ENCODE measurements around the gene PNLIPRP1.

Gene PNLIPRP1

DNA sequence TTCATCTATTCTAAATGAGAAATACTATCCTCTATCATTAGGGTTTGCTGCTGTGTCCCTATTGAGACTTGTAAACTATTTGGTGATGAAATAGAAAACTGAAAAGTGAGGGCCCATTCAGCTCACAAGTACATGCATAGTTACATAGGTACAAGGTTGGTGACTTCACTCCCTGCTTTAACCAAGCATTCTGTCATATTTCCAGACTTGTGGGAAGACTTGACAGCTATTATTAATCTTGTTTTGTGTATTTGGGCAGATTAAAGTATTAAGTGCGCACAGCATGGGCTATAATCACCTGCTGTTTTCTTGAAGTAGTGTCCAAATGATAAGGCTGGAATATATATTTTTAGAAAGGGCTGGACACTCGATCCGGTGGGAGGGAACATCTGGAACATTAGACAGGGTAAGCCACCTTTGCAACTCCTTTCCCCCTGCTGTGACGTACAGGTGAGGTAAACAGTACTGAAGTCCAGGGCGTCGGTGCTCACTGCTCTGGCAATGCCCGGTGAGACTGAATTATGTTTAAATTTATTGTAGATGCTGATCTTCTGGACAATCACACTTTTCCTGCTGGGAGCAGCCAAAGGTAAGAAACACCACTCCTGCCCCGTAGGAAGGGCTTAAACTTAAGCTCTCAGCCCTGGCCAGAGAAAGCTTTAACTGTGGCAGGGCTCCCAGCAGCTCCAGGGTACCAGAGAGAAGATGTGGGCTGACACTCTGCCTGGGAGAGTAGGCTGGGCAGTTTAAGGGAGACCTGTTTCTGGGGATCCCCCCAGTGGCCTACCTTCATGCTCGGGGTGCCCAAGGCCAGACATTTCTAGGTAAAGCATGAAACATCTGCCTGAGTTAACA lies at the start of gene PNLIPRP1:
PNLIPRP1 (plus strand) TSS at position 370 of the 855 bp plus-strand sequence; CDS start at position 541, 171 bp downstream.
- DNase-seq (ENCODE audit: low read depth) = no peak

- no peak for DNase-seq (ENCODE audit: low read depth)
These were observed 48.6 kb upstream of the PNLIPRP1 start for GRCh38 chr10:116542007-116542677.

- DNase-seq (ENCODE audit: low read depth) = no peak
These were observed 45.6 kb upstream of the PNLIPRP1 start for GRCh38 chr10:116545122-116545521.

DNA sequence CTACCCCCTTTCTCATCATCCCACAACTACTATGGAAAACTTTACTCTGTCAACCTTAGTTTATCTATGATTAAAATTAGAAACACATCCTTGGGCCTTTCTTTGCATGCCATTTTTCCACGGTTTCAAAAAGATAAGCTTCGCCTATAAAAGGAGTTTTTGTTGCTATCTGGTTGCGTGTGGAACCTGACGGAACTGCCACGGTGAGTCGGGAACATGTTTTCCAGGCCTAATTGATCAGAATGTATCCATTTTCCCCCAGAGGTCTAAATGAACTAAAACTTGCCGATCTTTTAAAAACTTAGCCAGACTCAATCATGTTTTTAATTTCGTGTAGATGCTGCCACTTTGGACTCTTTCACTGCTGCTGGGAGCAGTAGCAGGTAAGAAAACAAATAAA lies 45.0 kb upstream of the PNLIPRP1 start, which contains the start of gene PNLIP:
PNLIP (plus strand) TSS at position 176 of the 400 bp plus-strand sequence; CDS start at position 338, 162 bp downstream.
- no peak for DNase-seq (ENCODE audit: low read depth)

- DNase-seq (ENCODE audit: low read depth) = no peak
These were observed 42.5 kb upstream of the PNLIPRP1 start for GRCh38 chr10:116548301-116548700.

- DNase-seq (ENCODE audit: low read depth) = no peak
These were observed 37.3 kb upstream of the PNLIPRP1 start for GRCh38 chr10:116553378-116553980.

DNA sequence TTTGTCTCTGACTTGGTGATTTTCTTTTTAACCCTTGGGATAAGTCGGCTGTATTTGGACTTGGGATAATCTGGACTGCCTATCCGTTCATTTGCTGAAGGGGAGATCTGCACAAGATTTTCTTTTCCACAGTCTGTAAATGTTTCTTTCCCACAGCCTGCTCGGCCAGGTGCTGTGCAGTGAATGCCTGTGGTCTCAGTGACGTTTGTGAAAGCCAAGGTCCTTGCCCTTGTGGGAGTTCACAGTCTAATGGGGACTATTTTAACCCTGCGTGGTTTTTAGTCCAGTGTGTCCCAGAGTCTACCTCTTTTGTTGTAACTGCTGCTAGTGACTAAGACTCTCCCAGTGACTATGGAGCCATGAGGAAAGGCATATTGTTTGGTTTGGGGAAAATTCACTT lies 36.1 kb upstream of the PNLIPRP1 start:
- no peak for DNase-seq (ENCODE audit: low read depth)

DNA sequence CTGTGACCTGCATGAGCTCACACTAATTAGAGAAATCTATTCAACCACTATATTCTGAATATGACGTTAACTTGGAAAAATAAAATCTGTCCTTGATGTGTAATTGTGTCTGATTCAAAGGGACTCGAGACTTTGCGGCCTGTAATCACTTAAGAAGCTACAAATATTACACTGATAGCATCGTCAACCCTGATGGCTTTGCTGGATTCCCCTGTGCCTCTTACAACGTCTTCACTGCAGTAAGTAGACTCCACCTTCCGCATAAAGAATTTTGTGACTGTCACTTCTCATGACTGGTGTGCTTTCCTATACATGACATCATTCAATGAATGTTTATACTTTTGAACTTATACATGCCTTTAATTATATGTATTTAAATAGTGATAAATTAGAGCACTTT lies 34.9 kb upstream of the PNLIPRP1 start:
- no peak for DNase-seq (ENCODE audit: low read depth)

GRCh38 chr10:116557305-116557880 lies 33.4 kb upstream of the PNLIPRP1 start:
- no peak for DNase-seq (ENCODE audit: low read depth)

- no peak for DNase-seq (ENCODE audit: low read depth)
These were observed 25.2 kb upstream of the PNLIPRP1 start for GRCh38 chr10:116565534-116565933.

GRCh38 chr10:116566932-116567331 lies 23.8 kb upstream of the PNLIPRP1 start:
- no peak for DNase-seq (ENCODE audit: low read depth)

GRCh38 chr10:116567335-116567734 lies 23.4 kb upstream of the PNLIPRP1 start:
- DNase-seq (ENCODE audit: low read depth) = no peak

GRCh38 chr10:116574797-116575196 lies 16.0 kb upstream of the PNLIPRP1 start:
- no peak for DNase-seq (ENCODE audit: low read depth)

- DNase-seq (ENCODE audit: low read depth) = no peak
These were observed 2.7 kb upstream of the PNLIPRP1 start for GRCh38 chr10:116587878-116588591.

- DNase-seq (ENCODE audit: low read depth) = no peak
These were observed 1.8 kb upstream of the PNLIPRP1 start for GRCh38 chr10:116588995-116589394.

DNA sequence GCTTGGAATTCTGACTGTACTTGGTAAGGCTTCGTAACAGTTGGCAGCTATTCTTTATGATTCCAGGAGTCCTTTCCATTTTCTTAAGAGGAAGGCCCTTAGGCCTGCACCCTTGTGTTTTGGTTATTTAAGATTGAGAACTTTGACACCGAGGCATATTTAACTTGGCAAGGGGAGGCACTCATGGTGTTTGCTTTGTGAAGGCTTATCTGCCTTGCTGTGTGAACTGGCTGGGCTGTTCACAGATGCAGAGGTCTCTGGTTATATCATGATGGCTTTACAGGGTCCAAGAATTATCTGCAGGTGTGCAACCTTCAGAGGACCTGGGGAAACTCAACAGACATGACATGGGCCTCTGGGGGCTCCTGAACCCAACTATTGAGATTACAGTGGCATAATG lies 833 bp upstream of the PNLIPRP1 start:
- no peak for DNase-seq (ENCODE audit: low read depth)

DNA sequence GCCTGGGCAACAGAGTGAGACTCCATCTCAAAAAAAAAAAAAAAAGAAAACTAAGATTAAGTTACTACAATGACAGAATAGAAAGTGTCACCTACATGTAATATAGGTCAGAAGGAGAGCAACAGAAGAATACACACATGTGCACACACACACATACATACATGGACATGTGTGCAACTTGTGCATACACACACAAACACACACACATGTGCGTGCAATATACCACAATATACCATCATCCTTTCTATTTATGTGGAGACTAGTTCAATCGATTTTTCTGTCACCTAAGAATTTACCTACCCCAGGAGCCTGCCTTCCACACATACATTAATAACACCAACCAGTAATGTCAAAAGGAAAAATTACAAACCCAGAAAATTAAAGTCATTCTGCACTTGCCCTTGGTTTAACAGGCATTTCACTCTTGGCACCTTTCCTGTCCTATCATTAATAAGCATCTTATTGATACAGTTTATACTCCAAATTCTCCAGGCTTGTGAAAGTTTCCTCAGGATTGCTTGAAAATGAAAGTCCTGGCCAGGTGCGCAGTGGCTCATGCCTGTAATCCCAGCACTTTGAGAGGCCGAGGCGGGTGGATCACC lies 2.5 kb downstream of the PNLIPRP1 start:
- DNase-seq (ENCODE audit: low read depth) = no peak

DNA sequence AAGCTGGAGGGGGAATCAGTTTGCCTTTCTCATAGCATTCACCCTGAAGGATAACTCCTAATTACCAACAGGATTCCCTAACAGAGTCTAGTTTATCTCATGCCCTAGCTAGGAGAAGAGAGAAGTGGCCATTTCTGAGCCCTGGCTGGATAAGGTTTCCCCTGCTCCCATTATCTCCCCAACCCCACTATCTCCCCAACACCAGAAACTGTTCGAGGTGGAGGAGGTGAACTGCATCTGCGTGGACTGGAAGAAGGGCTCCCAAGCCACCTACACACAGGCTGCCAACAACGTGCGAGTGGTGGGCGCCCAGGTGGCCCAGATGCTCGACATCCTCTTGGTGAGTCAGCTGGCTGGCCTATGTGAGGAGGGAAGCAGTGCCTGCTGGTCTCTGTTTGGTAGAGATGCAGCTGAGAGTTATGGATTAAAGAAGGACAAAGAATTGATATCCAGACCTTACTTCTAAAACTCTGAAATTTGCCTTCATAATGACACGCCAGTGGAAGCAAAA lies 3.8 kb downstream of the PNLIPRP1 start:
- no peak for DNase-seq (ENCODE audit: low read depth)

DNA sequence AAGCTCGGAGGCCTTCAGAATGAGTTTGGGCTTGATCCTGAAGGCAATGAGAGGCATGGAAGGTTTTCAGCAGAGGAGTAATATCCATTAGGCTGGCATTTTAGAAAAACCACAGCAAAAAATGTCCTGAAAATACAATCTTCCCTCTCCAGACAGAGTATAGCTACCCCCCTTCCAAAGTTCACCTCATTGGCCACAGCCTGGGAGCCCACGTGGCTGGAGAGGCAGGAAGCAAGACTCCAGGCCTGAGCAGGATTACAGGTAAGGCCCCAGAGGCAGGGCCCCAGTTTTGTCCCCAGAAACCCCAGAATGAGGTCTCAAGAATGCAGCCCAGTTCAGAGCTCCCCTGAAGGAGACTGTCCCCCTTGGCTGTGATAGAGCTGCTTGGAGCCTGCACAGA lies 5.3 kb downstream of the PNLIPRP1 start:
- no peak for DNase-seq (ENCODE audit: low read depth)

- no peak for DNase-seq (ENCODE audit: low read depth)
These were observed 6.8 kb downstream of the PNLIPRP1 start for GRCh38 chr10:116597543-116597942.

GRCh38 chr10:116598329-116598728 lies 7.6 kb downstream of the PNLIPRP1 start:
- DNase-seq (ENCODE audit: low read depth) = no peak
